HG02884 (cell line): ENCODE results near the gene RAPGEF5.

ENCODE experiments used
- ATAC-seq: cut with Tn5 transposase; IDR thresholded peaks from one replicate; pipeline ENCODE4 v1.9.1; 2021; ENCODE audit warnings: mild to moderate bottlenecking, moderate library complexity; ENCODE audit not compliant: unreplicated experiment

The RAPGEF5 gene

DNA sequence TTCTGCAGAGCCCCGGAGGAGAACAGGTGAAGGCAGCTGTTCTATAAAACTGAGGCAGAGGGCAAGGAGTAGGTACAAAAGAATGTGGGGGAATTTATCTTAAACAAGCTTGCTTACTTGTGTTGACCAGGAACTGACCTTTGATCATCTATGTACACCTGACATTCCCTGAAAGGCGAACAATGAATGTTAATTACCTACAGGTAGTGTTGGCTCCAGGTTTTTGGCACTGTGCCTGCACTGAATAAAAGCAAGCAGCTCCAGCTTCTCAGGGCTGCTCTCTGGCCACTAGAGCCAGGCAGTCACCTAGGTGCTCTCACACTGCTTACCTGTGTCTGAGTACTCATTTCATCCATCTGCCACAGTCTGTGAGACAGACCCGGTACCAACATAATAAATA, 87.0 kb downstream of the RAPGEF5 start:
- no peak for ATAC-seq

DNA sequence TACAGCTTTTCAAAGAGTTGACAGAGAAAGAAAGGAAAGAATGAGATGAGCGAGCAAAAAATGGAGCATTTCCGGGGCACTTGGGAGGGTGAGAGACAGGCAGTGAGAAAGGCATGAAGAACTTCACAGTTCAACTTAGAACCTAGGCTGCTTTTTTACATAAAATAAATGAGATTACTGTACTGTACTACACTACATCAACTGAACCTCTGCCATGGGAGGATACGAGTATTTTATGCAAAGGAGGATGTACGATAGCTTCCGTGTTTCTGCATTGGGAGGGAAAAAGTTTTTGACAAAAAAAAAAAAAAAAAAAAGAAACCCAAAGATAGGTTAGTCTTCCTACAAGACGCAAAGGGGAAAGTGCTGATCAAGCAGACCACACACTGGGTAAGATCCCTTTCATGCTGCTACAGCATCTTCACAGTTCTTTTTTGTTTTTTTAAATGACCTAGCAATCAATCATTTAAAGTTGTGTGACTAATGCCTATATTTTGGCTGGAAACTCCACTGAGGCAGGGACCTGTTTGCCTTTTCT, 88.0 kb downstream of the RAPGEF5 start:
- no peak for ATAC-seq

DNA sequence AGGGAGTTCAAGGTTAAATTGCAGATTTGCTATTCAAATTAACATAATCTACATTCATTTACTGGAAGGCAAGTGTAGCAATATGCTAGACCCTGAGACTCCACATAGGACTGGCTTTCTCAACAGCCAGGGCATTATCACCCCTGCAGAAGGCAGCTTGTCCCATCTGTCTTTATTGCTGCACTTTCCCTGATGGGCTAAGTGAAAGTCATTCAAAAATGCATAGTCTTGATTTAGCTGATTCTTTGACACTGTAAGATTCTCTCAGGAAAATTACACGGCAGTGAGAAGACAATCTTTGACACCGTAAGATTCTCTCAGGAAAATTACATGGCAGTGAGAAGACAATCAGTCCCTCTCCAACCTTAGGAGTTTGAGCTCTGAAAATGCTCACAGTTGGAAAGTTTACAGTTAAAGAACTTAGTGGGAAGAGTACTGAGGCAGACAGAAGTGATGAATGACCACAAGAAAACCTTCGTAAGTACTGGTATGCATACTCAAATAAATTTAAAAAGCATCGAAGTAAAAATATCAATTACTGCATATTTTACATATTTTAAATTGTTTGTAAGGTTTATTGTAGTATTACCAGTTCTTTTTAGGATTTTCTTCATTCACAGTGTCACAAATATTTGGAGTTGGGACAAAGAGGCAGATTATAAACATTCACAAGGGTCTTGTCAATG, 88.9 kb downstream of the RAPGEF5 start:
- no peak for ATAC-seq

DNA sequence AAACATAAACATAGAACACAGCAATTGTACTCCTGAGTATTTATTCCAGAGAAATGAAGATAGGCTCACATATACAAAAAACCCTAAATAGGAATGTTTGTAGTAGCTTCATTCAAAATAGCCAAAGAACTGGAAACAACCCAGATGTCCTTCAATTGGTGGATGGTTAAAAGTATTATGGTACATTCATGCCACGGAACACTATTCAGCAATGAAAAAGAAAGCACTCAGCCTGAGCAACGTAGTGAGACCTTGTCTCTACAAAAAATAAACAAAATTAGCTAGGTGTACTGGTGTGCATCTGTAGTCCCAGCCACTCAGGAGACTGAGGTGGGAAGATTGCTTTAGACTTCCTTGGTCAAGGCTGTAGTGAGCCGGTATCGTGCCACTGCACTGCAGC, 94.4 kb downstream of the RAPGEF5 start:
- no peak for ATAC-seq

DNA sequence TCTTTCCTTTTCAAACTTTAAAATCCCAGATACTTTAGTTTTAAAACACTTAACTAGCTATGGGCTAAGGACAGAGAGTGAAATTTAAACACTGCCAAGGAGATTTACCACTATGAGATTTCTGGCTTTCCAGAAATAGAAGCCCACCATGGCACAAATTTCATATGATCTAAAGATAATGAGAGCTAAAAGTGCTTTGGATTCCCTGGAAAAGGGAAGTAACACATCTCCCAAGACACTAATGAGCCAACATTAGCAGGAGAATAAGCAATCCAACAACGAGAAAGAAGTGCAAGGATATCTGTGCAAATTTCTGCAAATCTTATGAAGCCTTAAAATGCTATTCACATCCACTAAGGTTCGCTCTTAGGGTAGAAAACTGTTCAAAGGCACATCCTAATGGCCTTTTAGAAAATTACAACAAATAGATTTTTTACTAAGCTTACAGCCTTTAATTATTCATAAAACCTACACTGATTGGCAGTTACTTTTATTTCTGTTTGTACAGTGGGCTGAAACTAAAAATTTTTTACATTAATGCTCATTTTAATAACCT, 100.3 kb downstream of the RAPGEF5 start:
- ATAC-seq: no peak

DNA sequence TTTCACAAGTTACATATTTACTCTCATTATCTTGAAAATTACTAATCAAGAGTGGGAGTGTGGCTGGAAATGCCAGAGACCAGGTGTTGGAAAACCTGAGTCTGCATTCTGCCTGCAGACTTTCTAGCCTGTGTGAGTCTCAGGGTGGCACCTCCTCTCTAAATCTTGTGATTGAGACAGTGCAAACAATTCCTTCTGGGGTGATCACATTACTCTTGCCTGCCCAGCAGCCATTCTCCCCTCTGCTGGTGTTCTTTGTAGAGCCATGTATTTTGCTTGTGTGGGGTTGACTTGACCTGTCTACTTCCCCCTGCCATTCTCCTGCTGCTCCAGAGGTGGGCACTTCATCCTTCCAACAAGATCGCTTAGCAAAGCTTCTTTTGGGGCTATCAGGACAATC, 101.1 kb downstream of the RAPGEF5 start:
- ATAC-seq: no peak

DNA sequence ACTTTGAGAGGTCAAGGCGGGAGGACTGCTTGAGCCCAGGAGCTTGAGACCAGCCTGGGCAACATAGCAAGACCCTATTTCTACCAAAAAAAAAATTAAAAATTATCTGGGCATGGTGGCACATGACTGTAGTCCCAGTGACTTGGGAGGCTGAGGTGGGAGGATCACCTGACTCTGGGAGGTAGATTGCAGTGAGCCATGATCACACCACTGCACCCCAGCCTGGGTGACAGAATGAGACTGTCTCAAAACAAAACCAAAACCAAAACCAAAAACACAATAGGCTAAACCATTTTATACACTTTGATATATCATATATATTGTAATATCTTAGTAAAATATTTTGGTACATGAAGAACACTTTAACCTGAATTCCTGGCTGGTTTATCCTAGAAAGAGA, 101.6 kb downstream of the RAPGEF5 start:
- ATAC-seq: no peak

DNA sequence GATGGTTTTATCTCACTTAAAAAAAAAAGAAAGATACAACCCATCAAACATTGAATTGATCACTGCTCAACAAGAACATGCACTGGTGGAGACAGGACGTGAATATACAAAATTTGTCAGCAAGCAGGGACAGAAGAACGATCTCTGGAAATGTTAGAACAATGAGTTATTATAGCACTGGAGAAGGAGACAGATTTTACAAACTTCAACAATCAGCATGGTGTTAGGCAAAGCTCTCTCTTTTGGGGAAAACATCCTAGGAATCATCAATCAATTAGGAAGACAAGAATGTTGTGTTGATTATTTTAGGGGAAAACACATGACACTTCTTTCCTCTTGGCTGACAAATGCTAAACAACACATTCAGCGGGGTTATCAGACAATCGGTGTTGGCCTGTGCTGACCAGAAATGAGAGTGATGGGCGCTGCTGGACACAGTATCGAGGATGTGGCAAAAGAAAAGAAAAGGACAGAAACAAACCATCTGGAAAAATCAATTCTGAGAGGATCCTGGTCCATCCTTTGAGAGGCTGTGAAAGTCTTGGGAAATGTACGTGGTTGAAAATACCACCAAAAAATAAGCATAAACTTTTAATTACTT, 103.9 kb downstream of the RAPGEF5 start:
- no peak for ATAC-seq

DNA sequence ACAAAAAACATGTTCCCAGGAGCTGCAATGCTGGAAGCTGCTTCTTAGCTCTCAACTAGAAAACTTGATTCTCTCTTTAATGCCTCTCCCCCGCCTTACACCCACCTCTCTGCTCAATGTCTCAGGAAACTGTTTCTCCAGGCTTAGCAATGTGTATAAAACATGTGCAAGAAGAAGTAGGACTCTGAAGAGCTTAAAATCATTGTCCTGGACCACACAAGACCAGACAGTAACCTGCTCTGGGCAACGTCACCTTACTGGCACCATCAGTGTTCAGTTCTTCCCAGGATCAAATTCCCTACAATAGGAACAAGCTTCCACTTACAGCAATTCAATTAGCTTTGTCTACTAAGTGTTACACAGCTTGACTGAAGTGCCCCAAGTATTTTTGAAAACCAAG, 104.9 kb downstream of the RAPGEF5 start:
- ATAC-seq: no peak

DNA sequence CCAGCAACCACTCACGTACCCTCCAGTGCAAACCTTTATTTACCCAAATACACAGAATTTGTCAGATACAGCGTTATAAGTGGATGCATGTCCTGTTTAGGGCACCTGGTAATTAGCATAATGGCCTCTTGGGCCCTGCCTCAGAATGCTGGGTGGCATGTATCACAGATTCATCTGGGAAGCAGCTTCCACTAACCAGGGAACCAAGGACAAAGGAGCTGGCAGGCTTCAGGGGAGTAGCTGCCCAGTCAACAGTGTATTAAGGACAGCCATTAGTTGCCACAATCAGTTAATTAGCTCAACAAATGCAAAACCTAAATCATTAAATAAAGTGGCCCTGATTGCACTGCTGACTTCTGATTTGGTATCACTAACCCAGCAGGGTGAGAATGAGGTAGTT, 105.7 kb downstream of the RAPGEF5 start:
- ATAC-seq: no peak

DNA sequence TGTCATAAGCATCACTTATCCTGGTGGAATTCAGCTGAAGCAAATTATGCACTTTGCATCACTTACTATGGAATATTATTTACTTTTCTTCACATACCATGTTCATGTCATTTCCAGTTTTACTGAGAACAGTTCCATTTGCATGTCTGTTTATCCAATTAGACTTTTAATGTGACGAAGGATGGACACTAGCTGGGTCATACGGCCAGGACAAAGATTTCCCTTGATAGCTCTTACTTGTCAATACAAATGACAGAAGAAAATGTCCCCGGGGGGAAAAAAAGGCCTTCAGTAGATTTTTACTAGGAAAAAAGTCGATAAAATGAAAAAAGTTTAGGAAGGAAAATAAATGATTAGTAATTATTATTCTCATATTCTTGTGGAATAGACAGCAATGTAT, 106.6 kb downstream of the RAPGEF5 start:
- ATAC-seq: no peak

DNA sequence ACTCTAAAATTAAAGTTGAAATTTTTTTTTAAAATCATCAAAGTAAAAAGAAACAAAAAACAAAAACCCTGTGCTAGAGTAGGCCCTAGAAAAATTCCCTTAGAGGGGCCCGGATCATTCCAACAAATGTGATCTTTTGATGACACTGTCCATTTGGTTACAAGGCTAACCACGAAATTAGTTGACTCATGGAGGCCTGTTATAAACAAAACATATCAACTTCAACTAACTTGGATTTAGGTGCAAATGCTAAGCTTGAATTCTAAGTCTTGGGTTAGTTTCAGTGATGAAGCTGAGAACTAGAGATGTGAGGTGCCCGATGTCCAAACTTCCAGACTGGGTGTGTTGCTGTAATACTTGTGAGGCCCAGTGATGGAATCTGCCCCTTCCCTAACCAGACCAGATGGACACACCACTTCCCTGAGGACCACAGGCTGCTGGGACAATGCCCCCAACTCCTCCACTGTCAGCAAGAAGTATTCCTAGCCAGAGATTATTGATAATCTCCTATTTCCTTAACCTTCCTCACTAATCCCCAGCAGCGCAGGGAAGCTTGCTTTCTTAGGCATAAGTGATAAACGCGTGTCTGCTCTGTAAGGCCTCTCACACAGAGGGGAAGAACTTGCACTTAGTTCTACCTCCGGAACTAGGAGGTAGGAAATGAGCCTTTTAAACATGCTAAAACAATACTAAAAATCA, 108.7 kb downstream of the RAPGEF5 start:
- ATAC-seq: no peak

DNA sequence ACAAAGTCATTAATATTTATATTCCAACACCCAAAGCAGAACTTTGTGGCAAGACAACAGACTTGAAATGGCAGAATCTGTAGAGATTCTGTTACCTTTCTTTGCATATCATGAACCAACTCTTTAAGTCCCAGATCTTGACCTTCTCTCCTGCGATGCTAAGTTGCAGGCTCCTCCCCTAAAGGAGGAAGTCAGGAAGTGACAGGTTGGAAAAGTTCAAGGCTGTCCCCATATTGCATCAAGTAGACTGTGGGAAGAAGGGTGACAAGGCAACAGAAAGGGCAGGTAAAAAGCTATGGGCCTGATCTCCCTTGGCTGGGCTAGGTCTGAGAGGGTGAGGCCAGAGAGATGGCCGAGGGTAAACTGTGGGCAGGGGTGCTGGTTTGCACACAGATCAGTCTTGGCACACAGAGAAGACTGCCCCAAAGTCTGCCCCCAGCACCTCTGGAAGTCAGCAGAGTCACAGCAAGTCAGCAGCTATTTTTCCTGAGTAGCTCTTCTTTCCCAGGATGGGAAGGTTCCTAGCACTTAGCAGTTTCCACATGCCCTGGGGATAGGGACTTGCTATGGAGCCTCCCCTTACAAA, 115.1 kb downstream of the RAPGEF5 start:
- no peak for ATAC-seq

DNA sequence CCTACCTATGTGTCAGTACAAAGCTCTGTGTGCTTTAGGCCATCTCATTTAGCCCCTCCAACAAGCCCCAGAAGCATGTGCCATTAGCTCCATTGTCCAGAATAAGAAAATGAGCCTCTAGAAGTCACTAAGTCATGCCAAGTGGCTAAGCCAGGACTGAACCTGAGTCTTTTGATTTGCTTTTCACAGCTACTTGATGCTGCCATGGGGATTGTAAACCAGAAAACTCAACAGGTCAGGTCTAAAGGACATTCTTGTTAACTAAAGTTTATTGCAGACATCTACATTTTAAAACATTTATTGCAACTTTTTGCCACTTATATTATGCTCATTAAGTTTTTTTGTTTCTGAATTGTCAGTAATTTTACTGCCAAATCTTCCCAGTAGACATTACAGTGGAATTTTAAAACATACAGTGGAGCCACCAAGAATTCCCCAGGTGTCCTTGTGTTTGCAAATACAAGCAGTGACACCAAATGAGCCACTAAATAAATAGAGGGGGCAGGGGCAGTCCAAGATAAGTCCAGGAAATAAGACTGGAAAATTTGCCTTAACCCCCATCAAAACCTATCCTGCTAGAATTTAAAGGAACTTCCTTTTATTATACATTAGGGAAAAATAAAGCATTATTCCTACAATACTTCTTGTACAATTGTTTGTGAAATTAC, 115.9 kb downstream of the RAPGEF5 start:
- no peak for ATAC-seq

DNA sequence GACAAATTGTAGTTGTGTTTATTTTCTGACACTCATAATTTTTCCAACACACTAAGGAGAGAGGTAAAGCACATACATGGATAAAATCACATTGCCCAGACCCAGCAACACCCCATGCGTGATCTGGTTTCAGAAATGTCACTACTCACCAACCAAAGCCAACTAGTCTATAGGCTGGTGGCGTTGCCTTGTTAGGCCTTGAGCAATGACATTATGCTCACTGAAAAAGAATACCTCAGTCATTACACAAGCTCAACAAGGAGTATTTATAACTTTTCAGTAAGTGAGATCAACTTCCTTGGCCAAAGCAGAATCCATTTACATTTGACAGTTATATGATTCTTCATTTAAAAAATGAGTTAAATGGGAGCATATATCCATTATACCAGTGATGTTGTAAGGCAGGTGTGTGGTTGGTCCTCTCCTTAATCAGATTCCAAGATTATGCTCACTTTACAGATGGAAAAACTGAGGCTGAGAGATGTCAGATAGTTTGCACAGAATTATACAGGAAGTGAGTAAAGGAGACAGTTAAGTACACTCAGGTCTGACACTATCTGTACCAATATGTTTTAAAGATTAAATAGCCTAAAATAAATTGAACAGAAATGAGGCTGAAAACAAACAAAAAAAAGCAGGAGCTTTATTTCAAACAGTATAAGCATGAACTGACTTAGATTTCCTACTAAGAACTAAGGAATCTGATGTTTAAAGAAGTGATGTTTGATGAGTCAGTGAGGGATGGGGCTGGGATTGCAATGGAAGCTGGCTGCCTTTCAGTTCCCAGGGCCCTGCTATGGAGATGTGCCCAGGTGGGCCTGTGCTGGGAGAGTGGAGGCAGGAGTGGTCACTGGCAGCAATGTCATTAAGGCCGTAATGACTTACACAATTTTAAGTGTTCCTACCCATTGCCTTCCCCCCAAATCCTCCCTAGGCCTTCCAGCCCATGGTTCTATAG, 118.3 kb downstream of the RAPGEF5 start:
- ATAC-seq: no peak

DNA sequence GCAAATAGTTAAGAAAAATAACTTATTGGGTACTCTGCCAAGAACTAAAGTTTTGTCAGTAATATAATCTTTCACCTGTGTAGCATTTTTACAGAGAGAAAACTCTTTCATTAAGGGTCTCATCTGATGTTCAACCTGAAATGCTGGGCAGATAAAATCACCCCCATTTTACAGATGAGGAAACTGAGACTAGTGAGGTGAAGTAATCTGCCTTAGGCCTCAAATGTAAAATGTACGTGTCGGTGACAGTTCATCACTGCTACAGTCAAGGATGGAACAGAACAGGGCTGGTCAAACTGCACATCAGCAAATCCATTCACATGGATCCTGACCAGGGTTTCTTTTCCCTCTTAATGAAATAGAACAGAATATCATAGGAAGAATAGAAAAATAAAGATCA, 121.8 kb downstream of the RAPGEF5 start:
- no peak for ATAC-seq

DNA sequence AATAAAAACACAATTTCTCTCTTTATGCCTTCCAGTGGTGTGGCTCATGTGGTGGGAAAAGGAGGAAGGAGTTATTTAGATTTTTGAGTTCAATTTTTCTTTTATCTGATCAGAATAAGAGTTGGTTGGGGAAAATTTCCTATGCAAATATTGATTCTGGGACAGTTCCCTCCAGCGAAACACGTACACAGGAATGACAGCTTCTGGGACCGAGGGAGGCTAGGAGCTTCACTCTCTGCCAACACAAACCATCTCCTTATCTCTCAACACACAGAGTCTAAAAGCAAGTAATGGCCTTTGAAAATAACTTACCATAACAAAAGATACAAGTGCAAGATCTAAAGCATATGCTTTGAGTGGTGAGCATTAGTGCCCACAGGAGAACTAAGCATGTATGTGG, 122.7 kb downstream of the RAPGEF5 start:
- no peak for ATAC-seq

DNA sequence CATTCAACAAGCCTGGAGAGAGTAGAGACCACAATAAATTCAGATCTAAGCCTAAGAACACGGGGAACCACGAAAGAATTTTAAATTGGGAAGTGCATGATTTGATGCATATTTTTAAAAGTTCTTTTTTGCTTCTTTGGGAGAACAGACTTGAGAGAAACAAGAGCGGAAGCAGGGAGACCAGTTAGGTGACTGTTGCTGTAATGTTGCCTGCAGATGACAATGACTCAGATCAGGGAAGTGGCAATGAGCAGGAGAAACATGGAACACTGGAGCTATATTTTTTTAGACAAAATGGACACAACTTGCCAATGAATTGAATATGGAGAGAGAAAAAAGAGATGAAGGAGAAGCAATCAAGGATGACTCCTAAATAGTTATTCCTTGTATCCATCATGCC, 125.1 kb downstream of the RAPGEF5 start:
- ATAC-seq: no peak

DNA sequence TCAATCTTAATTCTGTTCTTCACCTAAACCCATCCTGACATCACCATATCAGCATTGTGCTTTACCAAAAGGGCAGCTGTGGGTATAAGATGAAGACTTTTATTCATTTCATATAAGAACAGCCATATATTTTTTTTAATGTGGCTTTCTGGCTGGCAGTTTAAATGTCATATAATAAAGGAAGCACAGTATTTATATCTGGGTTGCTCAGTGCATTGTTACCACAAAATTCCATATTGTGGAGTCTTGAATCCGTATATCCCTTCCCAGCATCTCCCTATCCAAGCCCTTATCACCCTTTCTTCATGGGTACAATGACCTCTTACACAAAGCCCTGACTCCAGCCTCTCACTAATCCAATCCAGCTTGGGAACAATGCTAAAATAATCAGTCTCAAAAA, 125.8 kb downstream of the RAPGEF5 start:
- no peak for ATAC-seq

DNA sequence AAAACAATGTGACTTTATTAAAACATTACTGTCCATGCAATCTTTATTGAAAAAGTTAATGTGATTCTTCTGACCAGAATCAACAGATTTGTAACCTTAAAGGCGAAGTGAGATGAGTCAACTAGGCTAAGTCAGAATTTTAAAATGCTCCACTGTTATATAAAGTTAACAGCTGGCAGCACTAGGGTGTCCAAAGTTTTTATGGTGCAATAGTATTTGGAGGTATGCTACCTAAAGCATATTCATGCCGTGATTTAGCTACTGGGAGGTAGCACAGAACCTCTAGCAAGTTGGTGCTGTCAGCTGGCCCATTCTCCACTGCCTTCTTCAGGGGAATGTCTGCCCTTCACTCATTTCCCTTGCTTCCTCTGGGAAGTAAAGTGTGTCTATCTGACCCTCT, 126.7 kb downstream of the RAPGEF5 start:
- ATAC-seq: no peak
